ENCODE measurements around the gene WBP1. TPM values are rescaled to one million over a fixed set of nuclear protein-coding genes. Genes with fewer than 3 reads are reported as not detected.
A peak's percentile ranks its signal among the peaks of the same experiment; 100 is the strongest.
"Not testable (repeated sequence)": the region's sequence is repeated elsewhere in the genome, so short reads cannot be mapped to it uniquely, and the experiment has no call there.

The WBP1 gene
- total RNA-seq, 1 donor from 2014 or later = 96.9 TPM

GRCh38 chr2:74416778-74417177 lies 41.5 kb upstream of the WBP1 start:
- TF ChIP-seq CTCF (IDR thresholded peaks at IDR 0.05; ENCODE audit: insufficient read depth, low read length, poor library complexity, severe bottlenecking) = peak; percentile 15

GRCh38 chr2:74417197-74417596 lies 41.0 kb upstream of the WBP1 start:
- no peak for DNase-seq (ENCODE audit: low read depth)
- no peaks in the 10 kb centered on the region for H3K27me3 ChIP-seq (ENCODE audit: control insufficient read depth, insufficient read depth, low read length)
- no peak for TF ChIP-seq CTCF (IDR thresholded peaks at IDR 0.05; ENCODE audit: insufficient read depth, low read length, poor library complexity, severe bottlenecking)
- no peaks in the 10 kb centered on the region for H3K36me3 ChIP-seq (ENCODE audit: control insufficient read depth, insufficient read depth, low read length)
- H3K4me3 ChIP-seq (ENCODE audit: low read depth, low read length) = no peak overlapping the region

More at GRCh38 chr2:74416778-74417177, 41.5 kb upstream of the WBP1 start:
- Histone ChIP-seq H3K36me3 (ENCODE audit: control insufficient read depth, insufficient read depth, low read length) (no peaks in the 10 kb centered on the region), H3K27me3 (ENCODE audit: control insufficient read depth, insufficient read depth, low read length) (no peaks in the 10 kb centered on the region), H3K4me3 (ENCODE audit: low read depth, low read length) (no peak overlapping the region)
- DNase-seq (ENCODE audit: low read depth) = no peak

- no peak overlapping the region for H3K4me3 ChIP-seq (ENCODE audit: low read depth, low read length)
- H3K36me3 ChIP-seq (ENCODE audit: control insufficient read depth, insufficient read depth, low read length) = no peaks in the 10 kb centered on the region
- DNase-seq (ENCODE audit: low read depth) = no peak
- TF ChIP-seq CTCF (IDR thresholded peaks at IDR 0.05; ENCODE audit: insufficient read depth, low read length, poor library complexity, severe bottlenecking) = no peak
- no peaks in the 10 kb centered on the region for H3K27me3 ChIP-seq (ENCODE audit: control insufficient read depth, insufficient read depth, low read length)
Observed at GRCh38 chr2:74417763-74418162, 40.5 kb upstream of the WBP1 start.

- no peaks in the 10 kb centered on the region for H3K36me3 ChIP-seq (ENCODE audit: control insufficient read depth, insufficient read depth, low read length)
- H3K4me3 ChIP-seq (ENCODE audit: low read depth, low read length) = no peak overlapping the region
- no peaks in the 10 kb centered on the region for H3K27me3 ChIP-seq (ENCODE audit: control insufficient read depth, insufficient read depth, low read length)
- no peak for TF ChIP-seq CTCF (IDR thresholded peaks at IDR 0.05; ENCODE audit: insufficient read depth, low read length, poor library complexity, severe bottlenecking)
- DNase-seq (ENCODE audit: low read depth) = no peak
Observed at GRCh38 chr2:74418312-74418711, 39.9 kb upstream of the WBP1 start.

- no peak for TF ChIP-seq CTCF (IDR thresholded peaks at IDR 0.05; ENCODE audit: insufficient read depth, low read length, poor library complexity, severe bottlenecking)
- Histone ChIP-seq H3K36me3 (ENCODE audit: control insufficient read depth, insufficient read depth, low read length) (no peaks in the 10 kb centered on the region), H3K4me3 (ENCODE audit: low read depth, low read length) (no peak overlapping the region), H3K27me3 (ENCODE audit: control insufficient read depth, insufficient read depth, low read length) (no peaks in the 10 kb centered on the region)
- DNase-seq (ENCODE audit: low read depth) = no peak
Observed at GRCh38 chr2:74419345-74419744, 38.9 kb upstream of the WBP1 start.

- no peak for DNase-seq (ENCODE audit: low read depth)
- Histone ChIP-seq H3K4me3 (ENCODE audit: low read depth, low read length) (no peak overlapping the region), H3K27me3 (ENCODE audit: control insufficient read depth, insufficient read depth, low read length) (no peaks in the 10 kb centered on the region), H3K36me3 (ENCODE audit: control insufficient read depth, insufficient read depth, low read length) (no peaks in the 10 kb centered on the region)
- TF ChIP-seq CTCF (IDR thresholded peaks at IDR 0.05; ENCODE audit: insufficient read depth, low read length, poor library complexity, severe bottlenecking) = no peak
Observed at GRCh38 chr2:74420006-74420405, 38.2 kb upstream of the WBP1 start.

GRCh38 chr2:74420443-74421103 lies 37.7 kb upstream of the WBP1 start:
- not testable (repeated sequence) for DNase-seq (ENCODE audit: low read depth); H3K27me3 ChIP-seq (ENCODE audit: control insufficient read depth, insufficient read depth, low read length); H3K36me3 ChIP-seq (ENCODE audit: control insufficient read depth, insufficient read depth, low read length)
- peak overlapping the region; percentile 72 for H3K4me3 ChIP-seq (ENCODE audit: low read depth, low read length)
